MM.1S (cell line): Measurements from ENCODE around the gene NPPA.

ENCODE experiments used
- DNase-seq: peaks from one replicate; pipeline ENCODE4 v3.0.0-alpha.2; 2015
- H2AFZ ChIP-seq: fragments of 300-600 bp; sonication (generic); 2 replicates; pipeline ENCODE4 v1.6.0; 2016; ENCODE audit warnings: antibody characterized with exemption, low read length
- H3F3A ChIP-seq: fragments of 300-600 bp; sonication (generic); 2 replicates; pipeline ENCODE4 v1.6.1; 2016; ENCODE audit warnings: mild to moderate bottlenecking, antibody characterized with exemption, low read length, moderate library complexity, mixed read lengths; ENCODE audit not compliant: insufficient read depth
- H3K27ac ChIP-seq: fragments of 300-600 bp; sonication (generic); 2 replicates; pipeline ENCODE4 v1.5.1; 2016; ENCODE audit warnings: mild to moderate bottlenecking, low read length
- H3K27me3 ChIP-seq: fragments of 300-600 bp; sonication (generic); replicated peaks from 2 replicates; pipeline ENCODE4 v1.6.0; 2016; ENCODE audit warnings: low read length; ENCODE audit not compliant: insufficient read depth
- H3K36me3 ChIP-seq: fragments of 300-600 bp; sonication (generic); replicated peaks from 2 replicates; pipeline ENCODE4 v1.6.1; 2016; ENCODE audit warnings: mild to moderate bottlenecking, low read length, mixed read lengths; ENCODE audit not compliant: insufficient read depth
- H3K4me1 ChIP-seq: fragments of 300-600 bp; sonication (generic); 2 replicates; pipeline ENCODE4 v1.6.1; 2016; ENCODE audit warnings: low read length, mixed read lengths
- H3K4me2 ChIP-seq: fragments of 300-600 bp; sonication (generic); 2 replicates; pipeline ENCODE4 v1.6.0; 2016; ENCODE audit warnings: low read depth, low read length
- H3K4me3 ChIP-seq: fragments of 300-600 bp; sonication (generic); 2 replicates; pipeline ENCODE4 v1.5.1; 2016; ENCODE audit warnings: low read length, mixed read lengths
- H3K79me2 ChIP-seq: fragments of 300-600 bp; sonication (generic); 2 replicates; pipeline ENCODE4 v1.6.1; 2016; ENCODE audit warnings: mixed run types, low read length, mixed read lengths
- H3K9ac ChIP-seq: fragments of 300-600 bp; sonication (generic); 2 replicates; pipeline ENCODE4 v1.6.1; 2016; ENCODE audit warnings: low read length, mixed read lengths
- H3K9me2 ChIP-seq: fragments of 300-600 bp; sonication (generic); replicated peaks from 2 replicates; pipeline ENCODE4 v1.6.1; 2016; ENCODE audit warnings: mild to moderate bottlenecking, low read length, mixed read lengths; ENCODE audit not compliant: insufficient read depth
- H3K9me3 ChIP-seq: fragments of 300-600 bp; sonication (generic); replicated peaks from 2 replicates; pipeline ENCODE4 v1.6.1; 2016; ENCODE audit warnings: mild to moderate bottlenecking, low read length, mixed read lengths; ENCODE audit not compliant: insufficient read depth
- H4K20me1 ChIP-seq: fragments of 300-600 bp; sonication (generic); 2 replicates; pipeline ENCODE4 v1.6.1; 2016; ENCODE audit warnings: mild to moderate bottlenecking, low read length, moderate library complexity, mixed read lengths; ENCODE audit not compliant: insufficient read depth
- EZH2 ChIP-seq: fragments of 300-600 bp; sonication (generic); optimal IDR thresholded peaks from 2 replicates; pipeline ENCODE3; 2017; ENCODE audit warnings: low read depth, mild to moderate bottlenecking, antibody characterized with exemption, low read length, mixed read lengths
- EZH2phosphoT487 ChIP-seq: fragments of 300-600 bp; sonication (generic); IDR thresholded peaks from 2 replicates; pipeline ENCODE4 v1.6.1; 2018; ENCODE audit warnings: antibody characterized with exemption, low read length
- TF ChIP-seq, protein P1 (sequence below): fragments of 300-600 bp; sonication (generic); IDR thresholded peaks from 2 replicates; pipeline ENCODE4 v1.5.1; 2016; ENCODE audit warnings: antibody characterized with exemption, low read length, mixed read lengths

Gene NPPA

GRCh38 chr1:11869104-11869503 is 21.5 kb upstream of the NPPA start:
- H3K27ac ChIP-seq: no peak overlapping the region

GRCh38 chr1:11868331-11868980 is 20.9 kb upstream of the NPPA start:
- Histone ChIP-seq H3K4me2 (no peak overlapping the region), H4K20me1 (no peaks in the 10 kb centered on the region), H3K27me3 (peaks cover 89% of the 10 kb centered on the region), H3K36me3 (no peaks in the 10 kb centered on the region), H3K9me3 (no peaks in the 10 kb centered on the region), H2AFZ (no peak overlapping the region), H3F3A (no peaks in the 10 kb centered on the region), H3K9ac (no peak overlapping the region), H3K4me1 (no peaks in the 10 kb centered on the region), H3K9me2 (no peaks in the 10 kb centered on the region), H3K27ac (no peak overlapping the region), H3K4me3 (no peak overlapping the region), H3K79me2 (no peaks in the 10 kb centered on the region)
- no peak for DNase-seq
- TF ChIP-seq EZH2phosphoT487: no peak
- TF ChIP-seq, protein P1, sequence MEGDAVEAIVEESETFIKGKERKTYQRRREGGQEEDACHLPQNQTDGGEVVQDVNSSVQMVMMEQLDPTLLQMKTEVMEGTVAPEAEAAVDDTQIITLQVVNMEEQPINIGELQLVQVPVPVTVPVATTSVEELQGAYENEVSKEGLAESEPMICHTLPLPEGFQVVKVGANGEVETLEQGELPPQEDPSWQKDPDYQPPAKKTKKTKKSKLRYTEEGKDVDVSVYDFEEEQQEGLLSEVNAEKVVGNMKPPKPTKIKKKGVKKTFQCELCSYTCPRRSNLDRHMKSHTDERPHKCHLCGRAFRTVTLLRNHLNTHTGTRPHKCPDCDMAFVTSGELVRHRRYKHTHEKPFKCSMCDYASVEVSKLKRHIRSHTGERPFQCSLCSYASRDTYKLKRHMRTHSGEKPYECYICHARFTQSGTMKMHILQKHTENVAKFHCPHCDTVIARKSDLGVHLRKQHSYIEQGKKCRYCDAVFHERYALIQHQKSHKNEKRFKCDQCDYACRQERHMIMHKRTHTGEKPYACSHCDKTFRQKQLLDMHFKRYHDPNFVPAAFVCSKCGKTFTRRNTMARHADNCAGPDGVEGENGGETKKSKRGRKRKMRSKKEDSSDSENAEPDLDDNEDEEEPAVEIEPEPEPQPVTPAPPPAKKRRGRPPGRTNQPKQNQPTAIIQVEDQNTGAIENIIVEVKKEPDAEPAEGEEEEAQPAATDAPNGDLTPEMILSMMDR: no peak
- TF ChIP-seq EZH2: no peak

More at GRCh38 chr1:11869104-11869503, 21.5 kb upstream of the NPPA start:
- DNase-seq: no peak
- H3K4me2 ChIP-seq: no peak overlapping the region
- no peaks in the 10 kb centered on the region for H3F3A ChIP-seq
- H3K4me1 ChIP-seq: no peaks in the 10 kb centered on the region
- H3K4me3 ChIP-seq: no peak overlapping the region
- no peaks in the 10 kb centered on the region for H3K79me2 ChIP-seq
- H3K9me2 ChIP-seq: no peaks in the 10 kb centered on the region
- H3K36me3 ChIP-seq: no peaks in the 10 kb centered on the region
- no peaks in the 10 kb centered on the region for H3K9me3 ChIP-seq
- TF ChIP-seq EZH2phosphoT487: no peak
- TF ChIP-seq, protein P1: no peak
- TF ChIP-seq EZH2: no peak
- H3K27me3 ChIP-seq: peaks cover 90% of the 10 kb centered on the region
- H3K9ac ChIP-seq: no peak overlapping the region
- no peaks in the 10 kb centered on the region for H4K20me1 ChIP-seq
- no peak overlapping the region for H2AFZ ChIP-seq

GRCh38 chr1:11862890-11863289 is 15.3 kb upstream of the NPPA start:
- no peaks in the 10 kb centered on the region for H3F3A ChIP-seq
- H3K79me2 ChIP-seq: no peaks in the 10 kb centered on the region
- TF ChIP-seq, protein P1: no peak
- no peak for TF ChIP-seq EZH2phosphoT487
- DNase-seq: no peak
- H3K4me3 ChIP-seq: no peak overlapping the region
- no peaks in the 10 kb centered on the region for H4K20me1 ChIP-seq
- H3K36me3 ChIP-seq: no peaks in the 10 kb centered on the region
- no peak overlapping the region for H3K27ac ChIP-seq
- H3K9me3 ChIP-seq: no peaks in the 10 kb centered on the region
- H3K27me3 ChIP-seq: peaks cover 84% of the 10 kb centered on the region
- no peak overlapping the region for H2AFZ ChIP-seq
- no peak overlapping the region for H3K9ac ChIP-seq
- no peak overlapping the region for H3K4me2 ChIP-seq
- H3K4me1 ChIP-seq: no peaks in the 10 kb centered on the region
- H3K9me2 ChIP-seq: no peaks in the 10 kb centered on the region
